Esophagus squamous epithelium (tissue), 5 donors: Measurements from ENCODE around the gene RASGRP4. TPM values are rescaled to one million over a fixed set of nuclear protein-coding genes. Genes with fewer than 3 reads are reported as not detected.
"Not testable (repeated sequence)": the region's sequence is repeated elsewhere in the genome, so short reads cannot be mapped to it uniquely, and the experiment has no call there.

Experiments used
- DNase-seq: peaks from one replicate; lab custom pipeline; 2025; lab: John Stamatoyannopoulos, UW
- H3K27ac ChIP-seq, 4 donors: fragments of 200-600 bp; sonication (generic); one replicate each; pipeline ENCODE4 v1.5.1; 2016 to 2019; ENCODE audit warnings: mild to moderate bottlenecking in 1 of 4
- H3K27me3 ChIP-seq, 4 donors: fragments of 200-600 bp; sonication (generic); 1 replicate in 3 of 4; 2 replicates in 1 of 4; pipeline versions ENCODE4 v1.5.1 to v1.6.0; 2017 to 2021; ENCODE audit warnings: antibody characterized with exemption in 1 of 4
- H3K36me3 ChIP-seq, 3 donors: fragments of 200-600 bp; sonication (generic); one replicate each; pipeline ENCODE4 v1.5.1; 2016 to 2019
- H3K4me1 ChIP-seq, 3 donors: fragments of 200-600 bp; sonication (generic); one replicate each; pipeline ENCODE4 v1.5.1; 2017 to 2019
- H3K4me3 ChIP-seq, 4 donors: fragments of 200-600 bp; sonication (generic); 1 replicate in 3 of 4; 2 replicates in 1 of 4; pipeline ENCODE4 v1.5.1; 2016 to 2019; ENCODE audit warnings: mild to moderate bottlenecking in 2 of 4, moderate library complexity in 1 of 4
- H3K9me3 ChIP-seq, 3 donors: fragments of 200-600 bp; sonication (generic); one replicate each; pipeline ENCODE4 v1.5.1; 2016 to 2019
- CTCF ChIP-seq, 6 experiments: fragments of 450-650 bp in 4 of 6; fragments of 200-600 bp in 2 of 6; sonication (generic) in 2 of 6; IDR thresholded peaks; one replicate each; pipeline ENCODE4 v1.5.1; 2016 to 2019; ENCODE audit warnings: antibody characterized with exemption in 6 of 6, mild to moderate bottlenecking in 4 of 6, moderate library complexity in 4 of 6
- POLR2A ChIP-seq, 4 donors: fragments of 450-650 bp; IDR thresholded peaks; one replicate each; pipeline ENCODE4 v1.6.1; 2017; ENCODE audit warnings: antibody characterized with exemption in 4 of 4, mild to moderate bottlenecking in 4 of 4, moderate library complexity in 3 of 4
- WGBS, 2 donors: methylation state at CpG; one replicate each; pipeline ENCODE4 v1.1.5; 2018; 5-methylcytosine and 5-hydroxymethylcytosine counted together
- intact Hi-C: fragments of 100-400 bp; cut with DNase I; formaldehyde crosslinking; loops from one replicate; pipeline ENCODE4 v1.15.0; 2022
- total RNA-seq, 4 donors: library from RNA; depleted of rRNA; stranded (reverse); fragments of >200 nt; gene quantifications; one replicate each; pipeline ENCODE4 v1.1.0, GENCODE V29; 2016
- donor health status: DM: yes; HTN: yes; CAD: no.

The RASGRP4 gene
- total RNA-seq, 4 donors from 2014 or later, result 0.35 to 4.2 (median 0.64) TPM; not detected in 1

- no peak for DNase-seq
- Histone ChIP-seq H3K27ac (no peak overlapping the region), H3K9me3 (no peaks in the 10 kb centered on the region), H3K4me1 (peaks cover 0 to 5% (median 4%) of the 10 kb centered on the region in 3 donors), H3K36me3 (no peaks in the 10 kb centered on the region), H3K4me3 (no peak overlapping the region), H3K27me3 (peaks cover 0 to 28% (median 0%) of the 10 kb centered on the region in 4 donors)
- TF ChIP-seq CTCF (IDR thresholded peaks at IDR 0.05) (no peak), POLR2A (IDR thresholded peaks at IDR 0.05) (no peak)
- 73 to 82% methylated on average over 2 of the region's 2 CpGs for WGBS, 2 donors
- intact Hi-C loops, result no loop called here
Measured at GRCh38 chr19:38369584-38369983, 56.4 kb downstream of the RASGRP4 start.

GRCh38 chr19:38367041-38367440 lies 59.0 kb downstream of the RASGRP4 start:
- intact Hi-C loops, result no loop called here
- no peaks in the 10 kb centered on the region for H3K36me3 ChIP-seq
- no peak overlapping the region for H3K4me3 ChIP-seq
- H3K27me3 ChIP-seq, result peaks cover 0 to 28% (median 0%) of the 10 kb centered on the region in 4 donors
- H3K9me3 ChIP-seq, result no peaks in the 10 kb centered on the region
- peaks cover 0 to 11% (median 8%) of the 10 kb centered on the region in 3 donors for H3K4me1 ChIP-seq
- no peak for DNase-seq
- WGBS, 2 donors, result 62 to 73% methylated on average over 11 of the region's 12 CpGs
- no peak overlapping the region for H3K27ac ChIP-seq
- TF ChIP-seq POLR2A (IDR thresholded peaks at IDR 0.05), result no peak
- no peak for TF ChIP-seq CTCF (IDR thresholded peaks at IDR 0.05)

- Histone ChIP-seq H3K4me3 (peak overlapping the region in 3 of 4 donors; percentile 65 to 81 (median 68)), H3K4me1 (peaks cover 3 to 22% (median 13%) of the 10 kb centered on the region in 3 donors), H3K27me3 (peaks cover 0 to 58% (median 0%) of the 10 kb centered on the region in 4 donors), H3K27ac (peak overlapping the region in 1 of 4 donors; percentile 86)
- DNase-seq, H3K9me3 ChIP-seq, intact Hi-C loops, H3K36me3 ChIP-seq: not testable (repeated sequence)
- 72 to 77% methylated on average over 13 to 14 of the region's 16 CpGs for WGBS, 2 donors
Measured at GRCh38 chr19:38362946-38363688, 62.9 kb downstream of the RASGRP4 start.

- Histone ChIP-seq H3K36me3 (no peaks in the 10 kb centered on the region), H3K27me3 (peaks cover 0 to 58% (median 0%) of the 10 kb centered on the region in 4 donors), H3K9me3 (no peaks in the 10 kb centered on the region), H3K27ac (peak overlapping the region; percentile 56 to 86 (median 84)), H3K4me3 (peak overlapping the region; percentile 50 to 81 (median 66)), H3K4me1 (peaks cover 3 to 22% (median 13%) of the 10 kb centered on the region in 3 donors)
- TF ChIP-seq POLR2A (IDR thresholded peaks at IDR 0.05), result peak in 1 of 4 donors; percentile 45
- no peak for TF ChIP-seq CTCF (IDR thresholded peaks at IDR 0.05)
- 0 to 2% methylated on average over 4 to 37 of the region's 68 CpGs for WGBS, 2 donors
- intact Hi-C loops, result no loop called here
- peak; percentile 39 for DNase-seq
Measured at GRCh38 chr19:38362076-38362945, 63.7 kb downstream of the RASGRP4 start.

- WGBS, 2 donors, result 3% methylated on average over 8 of the region's 37 CpGs; no CpG with 5 or more reads in 1 of the 2 donors
- Histone ChIP-seq H3K36me3 (no peaks in the 10 kb centered on the region), H3K4me3 (peak overlapping the region; percentile 50 to 81 (median 66)), H3K4me1 (peaks cover 3 to 22% (median 13%) of the 10 kb centered on the region in 3 donors), H3K27me3 (peaks cover 0 to 60% (median 0%) of the 10 kb centered on the region in 4 donors), H3K27ac (peak overlapping the region; percentile 56 to 86 (median 84)), H3K9me3 (no peaks in the 10 kb centered on the region)
- DNase-seq, result peak; percentile 27
- intact Hi-C loops, result no loop called here
- TF ChIP-seq CTCF (IDR thresholded peaks at IDR 0.05) (peak in 3 of 6 experiments; percentile 37 to 56 (median 47)), POLR2A (IDR thresholded peaks at IDR 0.05) (no peak)
Measured at GRCh38 chr19:38361633-38362075, 64.4 kb downstream of the RASGRP4 start.
